Endothelial cell of umbilical vein (primary cell): Measurements from ENCODE around the gene ZC3H13. TPM values are rescaled to one million over a fixed set of nuclear protein-coding genes. Genes with fewer than 3 reads are reported as not detected.

ENCODE experiments used
- BruUV-seq: library from RNA; stranded (reverse); fragments of 400-500 nt; replicated peaks from 2 replicates; lab custom pipeline; 2021; lab: Mats Ljungman, UMichigan
- CTCF ChIA-PET: fragments of 300-600, 350-600 bp; sonication (Branson Sonifier 250); formaldehyde crosslinking; loops from one replicate; lab custom pipeline; 2021; ENCODE audit warnings: antibody characterized with exemption, inconsistent platforms; lab: Charles Lee
- POLR2A ChIA-PET: fragments of 300-600, 350-600 bp; sonication (Branson Sonifier 250); formaldehyde crosslinking; loops from one replicate; lab custom pipeline; 2021; ENCODE audit warnings: antibody characterized with exemption, inconsistent platforms; lab: Charles Lee
- DNase-seq: peaks from one replicate; pipeline ENCODE4 v3.0.0-alpha.2; 2011; ENCODE audit warnings: low read depth, low spot score
- FAIRE-seq: peaks from 2 replicates; lab custom pipeline; 2011; peaks lifted over from hg19 to GRCh38; lab: Jason Lieb, UNC
- H2AFZ ChIP-seq: 2 replicates; pipeline ENCODE4 v1.6.0; 2012; ENCODE audit warnings: low read depth, low read length, control low read depth, inconsistent platforms
- H3K27ac ChIP-seq: 2 replicates; pipeline ENCODE4 v1.5.1; 2011; ENCODE audit warnings: low read depth, mild to moderate bottlenecking, control low read depth, low read length, moderate library complexity; ENCODE audit not compliant: insufficient read depth
- H3K27me3 ChIP-seq, 2 experiments: 2 replicates each; pipeline versions ENCODE4 v1.6.0 to v1.6.1; 2011; ENCODE audit warnings: low read length in 2 of 2, mixed read lengths in 1 of 2; ENCODE audit not compliant: control insufficient read depth in 2 of 2, insufficient read depth in 2 of 2
- H3K36me3 ChIP-seq, 2 experiments: 2 replicates in 1 of 2; 3 replicates in 1 of 2; pipeline ENCODE4 v1.5.1; 2011; ENCODE audit warnings: low read length in 2 of 2, mild to moderate bottlenecking in 1 of 2, moderate library complexity in 1 of 2; ENCODE audit not compliant: control insufficient read depth in 2 of 2, insufficient read depth in 2 of 2; ENCODE audit errors: extremely low read depth in 1 of 2
- H3K4me1 ChIP-seq: 3 replicates; pipeline ENCODE4 v1.5.1; 2011; ENCODE audit warnings: mild to moderate bottlenecking, low read length; ENCODE audit not compliant: control insufficient read depth, insufficient read depth; ENCODE audit errors: extremely low read depth
- H3K4me2 ChIP-seq: 2 replicates; pipeline ENCODE4 v1.6.1; 2011; ENCODE audit warnings: low read length, control low read depth, mixed read lengths; ENCODE audit not compliant: insufficient read depth
- H3K4me3 ChIP-seq, 3 experiments: fragments of 200-600 bp in 1 of 3; sonication (generic), shearing (Covaris generic) in 1 of 3; replicated peaks in 1 of 3; 2 replicates each; pipeline ENCODE4 v1.5.1; 2011 to 2016; ENCODE audit warnings: control low read depth in 3 of 3, low read length in 3 of 3, mild to moderate bottlenecking in 2 of 3, inconsistent platforms in 1 of 3, low read depth in 1 of 3, moderate library complexity in 1 of 3; ENCODE audit not compliant: insufficient read depth in 1 of 3
- H3K79me2 ChIP-seq: 2 replicates; pipeline ENCODE4 v1.6.0; 2012; ENCODE audit warnings: low read length, inconsistent platforms; ENCODE audit not compliant: control insufficient read depth, insufficient read depth
- H3K9ac ChIP-seq: replicated peaks from 2 replicates; pipeline ENCODE3; 2011; ENCODE audit warnings: low read length, control low read depth; ENCODE audit not compliant: insufficient read depth; ENCODE audit errors: extremely low read depth
- H3K9me1 ChIP-seq: replicated peaks from 3 replicates; pipeline ENCODE4 v1.6.0; 2011; ENCODE audit warnings: mild to moderate bottlenecking, low read length; ENCODE audit not compliant: control insufficient read depth, insufficient read depth; ENCODE audit errors: extremely low read depth
- H3K9me3 ChIP-seq: replicated peaks from 2 replicates; pipeline ENCODE4 v1.5.1; 2012; ENCODE audit warnings: low read length, inconsistent platforms; ENCODE audit not compliant: control insufficient read depth, insufficient read depth
- H4K20me1 ChIP-seq: replicated peaks from 2 replicates; pipeline ENCODE3; 2011; ENCODE audit warnings: mild to moderate bottlenecking, low read length; ENCODE audit not compliant: control insufficient read depth, insufficient read depth; ENCODE audit errors: extremely low read depth
- EZH2 ChIP-seq: IDR thresholded peaks from 2 replicates; pipeline ENCODE4 v1.6.1; 2012; ENCODE audit warnings: borderline replicate concordance, low read depth, mild to moderate bottlenecking, moderate library complexity, low read length, inconsistent platforms; ENCODE audit not compliant: severe bottlenecking
- FOS ChIP-seq: IDR thresholded peaks from 2 replicates; pipeline ENCODE4 v1.6.1; 2011; ENCODE audit warnings: mild to moderate bottlenecking, low read length, moderate library complexity, borderline replicate concordance; ENCODE audit not compliant: insufficient read depth
- GATA2 ChIP-seq: IDR thresholded peaks from 2 replicates; pipeline ENCODE4 v1.7.0; 2011; ENCODE audit warnings: low read depth, mild to moderate bottlenecking, moderate library complexity, mixed read lengths, low read length; ENCODE audit not compliant: insufficient read length, insufficient read depth
- JUN ChIP-seq: IDR thresholded peaks from 2 replicates; pipeline ENCODE4 v1.6.1; 2011; ENCODE audit warnings: borderline replicate concordance, low read depth; ENCODE audit not compliant: insufficient read length, insufficient read depth
- MYC ChIP-seq: IDR thresholded peaks from one replicate; pipeline ENCODE4 v1.6.1; 2011; ENCODE audit warnings: mild to moderate bottlenecking, low read depth, low read length
- POLR2A ChIP-seq: IDR thresholded peaks from 2 replicates; pipeline ENCODE4 v1.6.1; 2012; ENCODE audit warnings: low read depth, mild to moderate bottlenecking, control low read depth, low read length
- POLR2AphosphoS5 ChIP-seq: IDR thresholded peaks from 2 replicates; pipeline ENCODE4 v1.6.1; 2012; ENCODE audit warnings: low read depth, mild to moderate bottlenecking, control low read depth, low read length, moderate library complexity; ENCODE audit not compliant: insufficient read depth
- dilution Hi-C: fragments of 300-500 bp; cut with MboI; formaldehyde crosslinking; loops from one replicate; pipeline ENCODE4 v1.15.0; 2019; ENCODE audit warnings: low sequenced_read_pairs; ENCODE audit not compliant: extremely low pct_ligation_motif_present
- intact Hi-C: fragments of 100-400 bp; cut with micrococcal nuclease; formaldehyde crosslinking; loops from one replicate; pipeline ENCODE4 v1.10.0; 2022
- polyA plus RNA-seq, 4 experiments: library from polyadenylated mRNA; depleted of rRNA in 3 of 4; stranded (reverse) in 3 of 4; unstranded in 1 of 4; fragments of >200 nt; gene quantifications; 2 replicates each; pipeline versions ENCODE4 v1.2.1 to v1.2.3, GENCODE V29; 2011 to 2012; ENCODE audit warnings: missing spikeins in 1 of 4
- total RNA-seq: library from RNA; stranded (reverse); gene quantifications from 2 replicates; pipeline ENCODE4 v1.2.3, GENCODE V29; 2021
- TF ChIP-seq, protein P1 (sequence below), 2 donors: IDR thresholded peaks; 1 replicate in 1 of 2; 2 replicates in 1 of 2; pipeline ENCODE4 v1.5.1; 2011; ENCODE audit warnings: low read length in 2 of 2, mild to moderate bottlenecking in 2 of 2, moderate library complexity in 2 of 2, control low read depth in 1 of 2, inconsistent platforms in 1 of 2, low read depth in 1 of 2; ENCODE audit not compliant: insufficient read depth in 1 of 2; ENCODE audit errors: extremely low read depth in 1 of 2
- TF ChIP-seq, protein P2 (sequence below): IDR thresholded peaks from 2 replicates; pipeline ENCODE4 v1.6.1; 2011; ENCODE audit not compliant: insufficient read depth, insufficient read length

Gene ZC3H13
- total and polyA plus RNA-seq, 2 donors (not counting 3 experiments of a cell fraction or from before 2014, with no cell fraction given): 3.8 to 36.6 TPM

DNA sequence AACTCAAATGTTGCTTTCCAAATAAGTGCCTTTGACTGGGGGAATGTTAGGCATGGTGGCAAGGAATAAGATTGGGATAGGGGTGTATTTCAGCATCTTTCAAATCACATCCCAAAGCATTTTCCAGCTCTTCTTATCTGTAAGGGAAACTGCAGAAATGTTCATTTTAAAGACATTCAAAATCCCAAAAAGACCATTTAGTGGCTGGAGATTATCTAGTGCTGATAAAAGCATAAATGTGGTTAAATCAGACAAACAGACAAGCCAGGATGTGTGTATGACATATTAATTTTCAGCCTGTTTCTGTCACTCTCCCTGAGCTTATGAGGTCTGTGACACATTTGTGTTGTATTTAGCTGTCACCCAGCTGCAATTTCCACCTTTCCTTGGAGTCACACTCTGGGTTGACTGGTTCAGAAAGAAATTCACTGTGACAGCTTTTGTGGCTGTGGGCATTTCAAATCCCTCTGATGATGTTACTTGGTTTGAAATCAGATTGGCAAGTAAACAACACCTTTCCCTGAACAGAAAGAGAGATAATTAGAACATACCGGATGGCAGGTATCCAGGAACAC, 131.3 kb downstream of the ZC3H13 start:
- intact Hi-C loops: no loop called here

More for the DNA sequence above, 131.3 kb downstream of the ZC3H13 start:
- DNase-seq: no peak
- Histone ChIP-seq H2AFZ (no peak overlapping the region), H3K27ac (no peak overlapping the region), H3K27me3 (no peaks in the 10 kb centered on the region), H4K20me1 (no peaks in the 10 kb centered on the region), H3K9ac (no peak overlapping the region), H3K4me1 (no peaks in the 10 kb centered on the region), H3K9me3 (no peaks in the 10 kb centered on the region), H3K4me3 (no peak overlapping the region), H3K36me3 (no peaks in the 10 kb centered on the region), H3K4me2 (no peak overlapping the region), H3K79me2 (no peaks in the 10 kb centered on the region), H3K9me1 (no peaks in the 10 kb centered on the region)
- dilution Hi-C loops: no loop called here
- POLR2A ChIA-PET: no interaction called here
- no peak for FAIRE-seq
- CTCF ChIA-PET: no interaction called here
- TF ChIP-seq GATA2: no peak
- TF ChIP-seq, protein P1, sequence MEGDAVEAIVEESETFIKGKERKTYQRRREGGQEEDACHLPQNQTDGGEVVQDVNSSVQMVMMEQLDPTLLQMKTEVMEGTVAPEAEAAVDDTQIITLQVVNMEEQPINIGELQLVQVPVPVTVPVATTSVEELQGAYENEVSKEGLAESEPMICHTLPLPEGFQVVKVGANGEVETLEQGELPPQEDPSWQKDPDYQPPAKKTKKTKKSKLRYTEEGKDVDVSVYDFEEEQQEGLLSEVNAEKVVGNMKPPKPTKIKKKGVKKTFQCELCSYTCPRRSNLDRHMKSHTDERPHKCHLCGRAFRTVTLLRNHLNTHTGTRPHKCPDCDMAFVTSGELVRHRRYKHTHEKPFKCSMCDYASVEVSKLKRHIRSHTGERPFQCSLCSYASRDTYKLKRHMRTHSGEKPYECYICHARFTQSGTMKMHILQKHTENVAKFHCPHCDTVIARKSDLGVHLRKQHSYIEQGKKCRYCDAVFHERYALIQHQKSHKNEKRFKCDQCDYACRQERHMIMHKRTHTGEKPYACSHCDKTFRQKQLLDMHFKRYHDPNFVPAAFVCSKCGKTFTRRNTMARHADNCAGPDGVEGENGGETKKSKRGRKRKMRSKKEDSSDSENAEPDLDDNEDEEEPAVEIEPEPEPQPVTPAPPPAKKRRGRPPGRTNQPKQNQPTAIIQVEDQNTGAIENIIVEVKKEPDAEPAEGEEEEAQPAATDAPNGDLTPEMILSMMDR (IDR thresholded peaks at IDR 0.05; ENCODE audit: extremely low read depth in 1 of 2, insufficient read depth in 1 of 2, low read depth in 1 of 2, low read length in 2 of 2): no peak
- no peak for TF ChIP-seq FOS
- TF ChIP-seq, protein P2, sequence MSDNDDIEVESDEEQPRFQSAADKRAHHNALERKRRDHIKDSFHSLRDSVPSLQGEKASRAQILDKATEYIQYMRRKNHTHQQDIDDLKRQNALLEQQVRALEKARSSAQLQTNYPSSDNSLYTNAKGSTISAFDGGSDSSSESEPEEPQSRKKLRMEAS: no peak
- TF ChIP-seq POLR2AphosphoS5: no peak
- no peak for TF ChIP-seq MYC
- TF ChIP-seq POLR2A: no peak
- TF ChIP-seq EZH2: no peak
- TF ChIP-seq JUN: no peak
- BruUV-seq: no TSS peak
